Loucy (cell line): ENCODE data around the gene SIK2.
A peak's percentile ranks its signal among the peaks of the same experiment; 100 is the strongest.

Experiments
- CTCF ChIP-seq: fragments of 200-600 bp; sonication (generic); conservative IDR thresholded peaks from 2 replicates; pipeline ENCODE4 v1.5.1; 2014; ENCODE audit warnings: mild to moderate bottlenecking, antibody characterized with exemption, low read length
- EZH2phosphoT487 ChIP-seq: fragments of 200-600 bp; IDR thresholded peaks from 2 replicates; pipeline ENCODE4 v1.6.1; 2018; ENCODE audit warnings: antibody characterized with exemption, mild to moderate bottlenecking, moderate library complexity, borderline replicate concordance

DNA sequence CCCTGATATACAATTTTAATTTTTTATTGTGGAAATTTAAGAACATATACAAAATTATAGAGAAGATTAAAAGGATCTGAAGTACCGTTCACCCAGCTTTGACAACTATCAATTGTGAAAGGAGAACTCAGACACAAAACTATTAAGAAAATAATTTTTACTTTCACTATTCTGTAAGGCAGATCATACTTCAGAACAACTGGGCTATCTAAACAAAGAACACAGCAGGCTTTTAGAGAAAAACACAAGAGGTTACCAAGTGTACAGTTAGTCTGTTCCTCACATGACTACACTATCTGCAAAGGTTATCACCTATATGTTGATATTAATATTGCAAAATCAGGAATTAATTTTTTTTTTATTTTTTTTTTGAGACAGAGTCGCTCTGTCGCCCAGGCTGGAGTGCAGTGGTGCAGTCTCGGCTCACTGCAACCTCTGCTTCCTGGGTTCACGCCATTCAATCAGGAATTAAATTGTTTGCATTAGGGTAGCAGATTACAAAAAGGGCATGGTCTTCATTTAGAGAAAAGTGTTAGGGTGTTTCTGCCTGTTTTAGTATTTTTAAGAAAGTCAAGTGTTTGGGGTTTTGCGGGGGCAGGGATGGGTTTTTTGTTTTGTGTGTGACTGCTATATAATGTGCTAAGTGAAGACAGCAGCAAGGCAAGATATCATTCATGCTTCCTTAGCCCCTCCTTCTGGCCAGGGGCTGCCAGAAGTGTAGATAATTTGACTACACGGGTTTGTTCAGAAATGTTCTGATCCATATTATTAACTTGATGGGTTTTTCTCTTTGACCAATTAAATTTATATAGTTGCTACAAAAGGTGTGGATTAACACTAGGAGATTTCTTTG, 27.6 kb upstream of the SIK2 start:
- peak; percentile 50 for TF ChIP-seq CTCF
- TF ChIP-seq EZH2phosphoT487: no peak
